Left lung (tissue), 10 donors: ENCODE measurements around the gene TADA2B. TPM values are rescaled to one million over a fixed set of nuclear protein-coding genes. Genes with fewer than 3 reads are reported as not detected.
A peak's percentile ranks its signal among the peaks of the same experiment; 100 is the strongest.

ENCODE experiments used
- ATAC-seq: fragments of 200-7000 bp; cut with Tn5 transposase; one replicate; pipeline ENCODE4 v1.9.1; 2020; ENCODE audit warnings: moderate library complexity
- DNase-seq, 4 donors: peaks; one replicate each; pipeline ENCODE4 v3.0.0-alpha.2; 2013 to 2020
- H3K27ac ChIP-seq, 2 donors: fragments of 200-600 bp; sonication (generic) in 1 of 2; one replicate each; pipeline versions ENCODE4 v1.5.0 to v1.8.0; 2020 to 2021
- H3K27me3 ChIP-seq, 2 donors: fragments of 200-600 bp; sonication (generic) in 1 of 2; one replicate each; pipeline versions ENCODE4 v1.5.0 to v1.8.0; 2020 to 2021
- H3K36me3 ChIP-seq, 2 donors: fragments of 200-600 bp; sonication (generic) in 1 of 2; one replicate each; pipeline versions ENCODE4 v1.5.0 to v1.8.0; 2020 to 2021
- H3K4me1 ChIP-seq, 2 donors: fragments of 200-600 bp; one replicate each; pipeline ENCODE4 v1.8.0; 2021
- H3K4me3 ChIP-seq, 2 donors: fragments of 200-600 bp; sonication (generic) in 1 of 2; one replicate each; pipeline versions ENCODE4 v1.5.0 to v1.8.0; 2020 to 2021; ENCODE audit warnings: mild to moderate bottlenecking in 1 of 2
- H3K9me3 ChIP-seq, 2 donors: fragments of 200-600 bp; sonication (generic) in 1 of 2; one replicate each; pipeline versions ENCODE4 v1.5.0 to v1.8.0; 2020 to 2021
- CTCF ChIP-seq, 2 donors: fragments of 200-600 bp; sonication (generic) in 1 of 2; IDR thresholded peaks; one replicate each; pipeline versions ENCODE4 v1.5.0 to v1.8.0; 2021; ENCODE audit warnings: antibody characterized with exemption in 2 of 2
- intact Hi-C, 2 donors: fragments of 100-400 bp; cut with DNase I; formaldehyde crosslinking; loops; one replicate each; pipeline versions ENCODE4 v1.11.2 to v1.14.2; 2022
- polyA plus RNA-seq, 6 donors: library from polyadenylated mRNA; unstranded; fragments of 120-200 nt; gene quantifications; one replicate each; pipeline ENCODE4 v1.2.1, GENCODE V29; 2013; ENCODE audit not compliant: insufficient read length in 6 of 6
- total RNA-seq, 2 donors: library from RNA; stranded (reverse); fragmentation: NEBNext Ultra II Directional; extraction: Animal tissue kit (Norgen Biotek cat#: 25700); gene quantifications; one replicate each; pipeline ENCODE4 v1.2.1, GENCODE V29; 2021
- donor health status: DM: no; HTN: yes; CAD: no.
- donor health status: DM: no; HTN: no; CAD: no.

Gene TADA2B
- total and polyA plus RNA-seq, 8 donors: 12.9 to 20.1 (median 16.0) TPM

GRCh38 chr4:7020856-7021255 lies 22.3 kb upstream of the TADA2B start:
- no peak for TF ChIP-seq CTCF (IDR thresholded peaks at IDR 0.05)
- H3K27ac ChIP-seq: no peak overlapping the region
- H3K4me1 ChIP-seq: no peaks in the 10 kb centered on the region
- H3K36me3 ChIP-seq: peaks cover 0 to 95% of the 10 kb centered on the region in 2 donors
- ATAC-seq (no peak), DNase-seq (no peak)
- intact Hi-C loops: no loop called here
- no peaks in the 10 kb centered on the region for H3K27me3 ChIP-seq
- H3K4me3 ChIP-seq: no peak overlapping the region
- no peaks in the 10 kb centered on the region for H3K9me3 ChIP-seq

DNA sequence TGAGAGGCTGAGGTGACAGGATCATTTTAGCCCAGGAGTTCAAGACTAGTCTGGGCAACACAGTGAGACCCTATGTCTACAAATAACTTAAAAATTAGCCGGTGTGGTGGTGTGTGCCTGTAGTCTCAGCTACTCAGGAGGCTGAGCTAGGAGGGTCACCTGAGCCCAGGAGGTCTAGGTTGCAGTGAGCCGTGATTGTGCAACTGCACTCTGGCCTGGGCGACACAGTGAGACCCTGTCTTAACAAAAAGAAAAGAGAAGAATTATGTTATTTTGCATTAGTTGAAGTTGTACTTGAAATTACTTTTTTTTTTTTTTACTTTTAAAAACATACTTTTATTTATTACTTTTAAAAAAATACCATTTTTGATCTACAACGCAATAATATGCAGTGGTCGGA lies 21.8 kb upstream of the TADA2B start:
- Histone ChIP-seq H3K36me3 (peaks cover 0 to 95% of the 10 kb centered on the region in 2 donors), H3K4me1 (no peaks in the 10 kb centered on the region), H3K27me3 (no peaks in the 10 kb centered on the region), H3K27ac (no peak overlapping the region), H3K4me3 (no peak overlapping the region), H3K9me3 (no peaks in the 10 kb centered on the region)
- no peak for ATAC-seq
- TF ChIP-seq CTCF (IDR thresholded peaks at IDR 0.05): no peak
- no peak for DNase-seq
- intact Hi-C loops: no loop called here

DNA sequence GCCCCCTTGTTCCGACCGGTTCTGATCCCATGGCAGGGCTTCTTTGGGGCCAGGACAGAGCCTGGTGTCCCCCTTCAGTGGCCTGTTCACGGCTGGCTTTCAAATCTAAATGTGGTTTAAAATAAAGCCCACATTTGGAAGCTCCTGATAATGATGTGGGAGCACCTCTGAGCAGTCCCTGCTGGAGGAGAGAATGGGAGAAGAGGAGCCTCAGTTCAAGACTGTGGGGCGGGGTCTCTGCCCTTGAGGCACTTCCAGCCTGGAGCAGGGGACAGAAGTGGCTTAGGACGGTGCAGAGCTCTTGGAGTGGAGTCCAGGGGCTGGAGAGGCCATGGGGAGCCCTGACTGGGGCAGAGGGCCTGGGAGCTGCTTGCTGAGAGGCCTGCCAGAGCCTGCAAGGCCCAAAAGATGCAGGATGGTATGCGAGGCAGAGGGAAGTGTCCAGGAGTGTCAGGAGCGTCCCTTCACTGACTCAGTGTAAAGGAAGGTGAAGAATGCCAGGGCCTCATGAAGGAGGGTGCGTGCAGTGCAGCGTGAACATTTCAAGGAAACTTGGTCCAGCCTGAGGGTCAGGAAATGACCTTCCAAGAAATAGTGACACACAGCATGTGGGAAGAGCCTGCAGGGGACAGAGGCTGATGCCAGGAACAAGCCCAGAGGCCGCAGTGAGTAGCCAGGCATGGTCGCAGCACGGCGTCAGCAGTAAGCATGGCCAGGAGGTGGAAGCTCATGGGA lies 21.1 kb upstream of the TADA2B start:
- DNase-seq (no peak), ATAC-seq (peak; percentile 27)
- no peak overlapping the region for H3K27ac ChIP-seq
- H3K36me3 ChIP-seq: peaks cover 0 to 95% of the 10 kb centered on the region in 2 donors
- no peaks in the 10 kb centered on the region for H3K27me3 ChIP-seq
- no peak overlapping the region for H3K4me3 ChIP-seq
- no peaks in the 10 kb centered on the region for H3K9me3 ChIP-seq
- no peak for TF ChIP-seq CTCF (IDR thresholded peaks at IDR 0.05)
- no peaks in the 10 kb centered on the region for H3K4me1 ChIP-seq
- intact Hi-C loops: no loop called here

- ATAC-seq: no peak
- intact Hi-C loops: no loop called here
- H3K36me3 ChIP-seq: peaks cover 0 to 89% of the 10 kb centered on the region in 2 donors
Measured at GRCh38 chr4:7023486-7023885, 19.7 kb upstream of the TADA2B start.

GRCh38 chr4:7023901-7024300 lies 19.3 kb upstream of the TADA2B start:
- intact Hi-C loops: no loop called here
- DNase-seq: no peak
- no peaks in the 10 kb centered on the region for H3K4me1 ChIP-seq
- no peak for TF ChIP-seq CTCF (IDR thresholded peaks at IDR 0.05)
- H3K27ac ChIP-seq: no peak overlapping the region
- no peaks in the 10 kb centered on the region for H3K9me3 ChIP-seq
- H3K36me3 ChIP-seq: peaks cover 0 to 89% of the 10 kb centered on the region in 2 donors
- H3K27me3 ChIP-seq: no peaks in the 10 kb centered on the region
- H3K4me3 ChIP-seq: no peak overlapping the region
- ATAC-seq: no peak

More at GRCh38 chr4:7023486-7023885, 19.7 kb upstream of the TADA2B start:
- no peaks in the 10 kb centered on the region for H3K4me1 ChIP-seq
- H3K9me3 ChIP-seq: no peaks in the 10 kb centered on the region
- no peak overlapping the region for H3K4me3 ChIP-seq
- no peak overlapping the region for H3K27ac ChIP-seq
- no peaks in the 10 kb centered on the region for H3K27me3 ChIP-seq
- TF ChIP-seq CTCF (IDR thresholded peaks at IDR 0.05): no peak
- no peak for DNase-seq
